Left ventricle myocardium inferior (tissue), 1 donor: ENCODE results near the gene DROSHA. TPM values are rescaled to one million over a fixed set of nuclear protein-coding genes. Genes with fewer than 3 reads are reported as not detected.

ENCODE experiments used
- DNase-seq: peaks from one replicate; pipeline ENCODE4 v3.0.0-alpha.2; 2020
- H3K27ac ChIP-seq: fragments of 200-600 bp; replicated peaks from 2 replicates; pipeline ENCODE4 v1.8.0; 2021
- H3K27me3 ChIP-seq: fragments of 200-600 bp; 2 replicates; pipeline ENCODE4 v1.8.0; 2021; ENCODE audit warnings: low read depth
- H3K36me3 ChIP-seq: fragments of 200-600 bp; 2 replicates; pipeline ENCODE4 v1.8.0; 2021
- H3K4me1 ChIP-seq: fragments of 200-600 bp; 2 replicates; pipeline ENCODE4 v1.8.0; 2021
- H3K4me3 ChIP-seq: fragments of 200-600 bp; 2 replicates; pipeline ENCODE4 v1.8.0; 2021; ENCODE audit warnings: mild to moderate bottlenecking, moderate library complexity
- H3K9me3 ChIP-seq: fragments of 200-600 bp; replicated peaks from 2 replicates; pipeline ENCODE4 v1.8.0; 2021
- CTCF ChIP-seq: fragments of 200-600 bp; IDR thresholded peaks from 2 replicates; pipeline ENCODE4 v1.8.0; 2021; ENCODE audit warnings: antibody characterized with exemption, mild to moderate bottlenecking, borderline replicate concordance
- intact Hi-C: fragments of 100-400 bp; cut with micrococcal nuclease; formaldehyde crosslinking; loops from one replicate; pipeline ENCODE4 v1.11.0; 2022
- total RNA-seq: library from RNA; stranded (reverse); fragmentation: NEBNext Ultra II Directional; extraction: Animal tissue kit (Norgen Biotek cat#: 25700); gene quantifications from one replicate; pipeline ENCODE4 v1.2.1, GENCODE V29; 2021
- donor health status: DM: no; HTN: yes; CAD: no; lungs with severe emphysema.

DROSHA gene
- total RNA-seq, 1 donor from 2014 or later = 36.5 TPM

GRCh38 chr5:31485376-31486207 is 46.3 kb downstream of the DROSHA start:
- intact Hi-C loops = no loop called here
- Histone ChIP-seq H3K27me3 (no peaks in the 10 kb centered on the region), H3K27ac (no peak overlapping the region), H3K9me3 (no peaks in the 10 kb centered on the region), H3K4me3 (no peak overlapping the region), H3K4me1 (no peaks in the 10 kb centered on the region), H3K36me3 (peaks cover 78% of the 10 kb centered on the region)
- no peak for DNase-seq
- TF ChIP-seq CTCF = no peak

DNA sequence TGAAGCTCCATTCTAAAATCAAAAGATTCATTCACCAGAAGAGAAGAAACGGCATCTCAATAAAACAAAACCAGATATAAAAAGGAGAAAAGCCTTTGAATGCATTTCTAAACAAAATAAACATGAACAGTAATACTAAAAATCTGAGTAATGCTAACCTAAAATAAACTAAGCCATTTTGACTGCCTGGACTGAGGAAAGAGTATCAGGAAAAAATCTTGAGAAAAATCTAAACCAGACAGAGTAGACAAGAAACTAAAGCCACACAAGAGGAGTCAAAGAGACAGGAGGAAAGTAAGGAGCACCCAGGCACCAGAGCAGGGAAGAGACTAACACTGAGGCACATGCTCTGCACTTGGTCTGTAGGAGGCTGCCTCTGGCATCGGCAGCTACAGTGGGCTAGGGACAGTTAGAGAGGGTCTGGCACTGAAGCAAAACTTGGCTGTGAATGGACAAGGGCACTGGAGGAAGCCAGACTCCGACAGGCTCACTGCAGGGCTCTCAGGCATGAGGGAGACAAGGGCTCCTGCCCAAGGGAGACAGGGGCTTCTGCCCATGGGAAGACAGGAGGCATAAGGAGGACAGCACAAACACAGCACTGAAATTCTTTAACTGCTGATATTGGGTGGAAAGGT is 50.2 kb downstream of the DROSHA start:
- H3K9me3 ChIP-seq = no peaks in the 10 kb centered on the region
- no peak for DNase-seq
- no peak for TF ChIP-seq CTCF
- intact Hi-C loops = no loop called here
- peaks cover 11% of the 10 kb centered on the region for H3K4me1 ChIP-seq
- H3K27me3 ChIP-seq = no peaks in the 10 kb centered on the region
- H3K4me3 ChIP-seq = no peak overlapping the region
- H3K27ac ChIP-seq = no peak overlapping the region
- H3K36me3 ChIP-seq = peaks cover 49% of the 10 kb centered on the region

DNA sequence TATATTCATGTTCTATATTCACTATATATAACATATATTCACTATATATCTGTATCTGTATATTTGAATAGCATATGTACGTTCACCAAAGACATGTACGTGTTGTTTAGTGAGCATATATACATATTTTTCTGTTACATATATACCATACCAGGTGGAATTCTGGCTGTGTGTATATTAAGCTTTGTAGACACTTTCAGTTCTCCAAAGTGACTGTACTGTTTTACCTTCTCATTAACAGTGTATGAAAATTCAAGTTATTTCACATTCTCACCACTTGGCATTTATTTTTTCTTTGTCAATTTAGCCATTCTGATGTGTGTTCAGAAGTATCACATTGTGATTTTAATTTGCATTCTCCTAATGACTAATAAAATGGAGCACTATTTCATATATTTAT is 52.2 kb downstream of the DROSHA start:
- no peak for TF ChIP-seq CTCF
- Histone ChIP-seq H3K36me3 (peaks cover 45% of the 10 kb centered on the region), H3K27ac (no peak overlapping the region), H3K4me3 (no peak overlapping the region), H3K9me3 (no peaks in the 10 kb centered on the region), H3K4me1 (peaks cover 13% of the 10 kb centered on the region), H3K27me3 (no peaks in the 10 kb centered on the region)
- no peak for DNase-seq
- intact Hi-C loops = no loop called here

DNA sequence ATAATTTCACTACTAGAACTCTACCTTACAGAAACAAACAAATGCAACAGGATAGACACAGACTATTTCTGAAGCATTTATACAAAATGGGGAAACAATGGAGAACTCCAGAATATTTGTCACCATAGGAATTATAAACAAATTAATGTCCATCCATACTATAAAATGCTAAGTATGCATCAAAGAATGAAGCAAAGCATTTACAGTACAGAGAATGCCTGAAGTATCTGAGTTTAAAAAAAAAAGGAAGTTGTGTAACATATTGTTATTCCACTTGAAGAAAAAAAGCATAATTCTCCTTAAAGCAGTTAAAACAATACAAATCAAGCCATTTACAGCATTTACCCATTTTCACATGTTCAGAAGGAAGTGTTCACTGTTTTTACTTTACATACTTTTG is 53.0 kb downstream of the DROSHA start:
- peaks cover 13% of the 10 kb centered on the region for H3K4me1 ChIP-seq
- no peaks in the 10 kb centered on the region for H3K9me3 ChIP-seq
- peaks cover 40% of the 10 kb centered on the region for H3K36me3 ChIP-seq
- H3K4me3 ChIP-seq = no peak overlapping the region
- H3K27me3 ChIP-seq = no peaks in the 10 kb centered on the region
- DNase-seq = no peak
- no peak overlapping the region for H3K27ac ChIP-seq
- TF ChIP-seq CTCF = no peak
- intact Hi-C loops = no loop called here

DNA sequence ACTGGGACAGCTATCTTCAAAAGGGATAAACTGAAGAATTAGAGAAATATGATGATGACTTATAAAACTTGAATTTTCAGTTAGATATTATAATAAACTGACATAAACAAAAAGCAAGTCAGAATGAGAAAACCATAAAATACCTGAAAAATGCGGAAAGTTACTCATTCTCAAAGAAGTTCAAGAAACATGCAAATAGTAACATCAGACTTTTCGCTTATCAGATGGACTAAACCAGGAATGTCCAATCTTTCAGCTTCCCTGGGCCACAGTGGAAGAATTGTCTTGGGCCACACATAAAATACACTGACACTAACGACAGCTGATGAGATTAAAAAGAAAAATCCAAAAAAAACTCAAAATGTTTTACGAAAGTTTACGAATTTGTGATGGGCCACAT is 53.9 kb downstream of the DROSHA start:
- H3K4me1 ChIP-seq = peaks cover 13% of the 10 kb centered on the region
- H3K27ac ChIP-seq = no peak overlapping the region
- H3K9me3 ChIP-seq = no peaks in the 10 kb centered on the region
- no peak overlapping the region for H3K4me3 ChIP-seq
- DNase-seq = no peak
- peaks cover 35% of the 10 kb centered on the region for H3K36me3 ChIP-seq
- H3K27me3 ChIP-seq = no peaks in the 10 kb centered on the region
- TF ChIP-seq CTCF = no peak
- intact Hi-C loops = no loop called here
